GM10266 (cell line): Measurements from ENCODE around the gene SNAPC4.

ENCODE experiments used
- DNase-seq: peaks from one replicate; pipeline ENCODE4 v3.0.0; 2012; ENCODE audit errors: extremely low spot score
- CTCF ChIP-seq: IDR thresholded peaks from 2 replicates; pipeline ENCODE4 v1.5.1; 2012; ENCODE audit warnings: mild to moderate bottlenecking, low read depth; ENCODE audit not compliant: control insufficient read depth, insufficient read depth; ENCODE audit errors: missing control alignments

The SNAPC4 gene

GRCh38 chr9:136392538-136393449, 7.2 kb downstream of the SNAPC4 start:
- TF ChIP-seq CTCF, result no peak
- no peak for DNase-seq

GRCh38 chr9:136391737-136392537, 8.0 kb downstream of the SNAPC4 start:
- no peak for DNase-seq
- no peak for TF ChIP-seq CTCF

GRCh38 chr9:136389396-136389795, 10.6 kb downstream of the SNAPC4 start:
- no peak for DNase-seq
- no peak for TF ChIP-seq CTCF

GRCh38 chr9:136387217-136387616, 12.8 kb downstream of the SNAPC4 start:
- DNase-seq, result no peak
- TF ChIP-seq CTCF, result no peak

GRCh38 chr9:136386018-136386417, 14.0 kb downstream of the SNAPC4 start:
- no peak for DNase-seq
- no peak for TF ChIP-seq CTCF

GRCh38 chr9:136385015-136385414, 15.0 kb downstream of the SNAPC4 start:
- no peak for TF ChIP-seq CTCF
- DNase-seq, result no peak
